Stimulated activated CD4-positive, alpha-beta T cell treated with anti-CD3 and anti-CD28 coated beads, Interleukin-12 subunit alpha, Interleukin-12 subunit beta, amount 100 ng/mL, for 48 hours (primary cell): Measurements from ENCODE around the gene PLD1.
"Not testable (repeated sequence)": the region's sequence is repeated elsewhere in the genome, so short reads cannot be mapped to it uniquely, and the experiment has no call there.

Source experiments
- DNase-seq, 3 donors: peaks; one replicate each; pipeline ENCODE4 v3.0.0-alpha.2; 2020; ENCODE audit warnings: low read depth in 2 of 3, low spot score in 1 of 3

Gene PLD1

GRCh38 chr3:171636666-171637065 is 173.6 kb downstream of the PLD1 start:
- no peak for DNase-seq

GRCh38 chr3:171632766-171633165 is 177.5 kb downstream of the PLD1 start:
- DNase-seq = no peak

GRCh38 chr3:171626799-171627198 is 183.5 kb downstream of the PLD1 start:
- DNase-seq = not testable (repeated sequence)

GRCh38 chr3:171622126-171622525 is 188.2 kb downstream of the PLD1 start:
- no peak for DNase-seq

- DNase-seq = no peak
Measured at GRCh38 chr3:171620825-171621434, 189.4 kb downstream of the PLD1 start.

- DNase-seq = no peak
Measured at GRCh38 chr3:171616798-171617197, 193.5 kb downstream of the PLD1 start.

- DNase-seq = no peak
Measured at GRCh38 chr3:171615686-171616085, 194.6 kb downstream of the PLD1 start.

GRCh38 chr3:171615281-171615680 is 195.0 kb downstream of the PLD1 start:
- DNase-seq = no peak

- DNase-seq = no peak
Measured at GRCh38 chr3:171614318-171614921, 195.9 kb downstream of the PLD1 start.

- DNase-seq = no peak
Measured at GRCh38 chr3:171607452-171607851, 202.8 kb downstream of the PLD1 start.

- no peak for DNase-seq
Measured at GRCh38 chr3:171606151-171606751, 204.0 kb downstream of the PLD1 start.

GRCh38 chr3:171604370-171604769 is 205.9 kb downstream of the PLD1 start:
- DNase-seq = no peak

GRCh38 chr3:171602072-171602471 is 208.2 kb downstream of the PLD1 start:
- DNase-seq = no peak

- no peak for DNase-seq
Measured at GRCh38 chr3:171600030-171600429, 210.3 kb downstream of the PLD1 start.

GRCh38 chr3:171598990-171599389 is 211.3 kb downstream of the PLD1 start:
- no peak for DNase-seq

- no peak for DNase-seq
Measured at GRCh38 chr3:171592786-171593185, 217.5 kb downstream of the PLD1 start.

- DNase-seq = no peak
Measured at GRCh38 chr3:171591070-171591469, 219.2 kb downstream of the PLD1 start.

GRCh38 chr3:171586274-171586673 is 224.0 kb downstream of the PLD1 start:
- DNase-seq = no peak

- no peak for DNase-seq
Measured at GRCh38 chr3:171585039-171585438, 225.2 kb downstream of the PLD1 start.

- no peak for DNase-seq
Measured at GRCh38 chr3:171584100-171584499, 226.2 kb downstream of the PLD1 start.

- no peak for DNase-seq
Measured at GRCh38 chr3:171574556-171575240, 235.6 kb downstream of the PLD1 start.

- DNase-seq = no peak
Measured at GRCh38 chr3:171569571-171570132, 240.6 kb downstream of the PLD1 start.
